Measurements from ENCODE around the gene OR10H5.
A peak's percentile ranks its signal among the peaks of the same experiment; 100 is the strongest.
"Not testable (repeated sequence)": the region's sequence is repeated elsewhere in the genome, so short reads cannot be mapped to it uniquely, and the experiment has no call there.

Gene OR10H5

GRCh38 chr19:15811476-15811875, 24.0 kb downstream of the OR10H5 start:
- DNase-seq (ENCODE audit: low read depth, low spot score): no peak

- DNase-seq (ENCODE audit: low read depth, low spot score): no peak
Observed at GRCh38 chr19:15812060-15812722, 24.7 kb downstream of the OR10H5 start.

GRCh38 chr19:15813916-15814315, 26.5 kb downstream of the OR10H5 start:
- DNase-seq (ENCODE audit: low read depth, low spot score): no peak

- no peak for DNase-seq (ENCODE audit: low read depth, low spot score)
Observed at GRCh38 chr19:15815306-15815705, 27.8 kb downstream of the OR10H5 start, which contains the start of gene OR10H1. OR10H1 (minus strand) TSS chr19:15815664; CDS start chr19:15808037, 7,627 bp downstream.

- DNase-seq (ENCODE audit: low read depth, low spot score): no peak
Observed at GRCh38 chr19:15820646-15821045, 33.2 kb downstream of the OR10H5 start.

GRCh38 chr19:15825753-15826152, 38.3 kb downstream of the OR10H5 start:
- DNase-seq (ENCODE audit: low read depth, low spot score): no peak

GRCh38 chr19:15828121-15828610, 40.7 kb downstream of the OR10H5 start:
- no peak for DNase-seq (ENCODE audit: low read depth, low spot score)

GRCh38 chr19:15828611-15829305, 41.3 kb downstream of the OR10H5 start:
- not testable (repeated sequence) for DNase-seq (ENCODE audit: low read depth, low spot score)

- no peak for DNase-seq (ENCODE audit: low read depth, low spot score)
Observed at GRCh38 chr19:15829306-15829698, 41.8 kb downstream of the OR10H5 start.

- DNase-seq (ENCODE audit: low read depth, low spot score): no peak
Observed at GRCh38 chr19:15829786-15830185, 42.3 kb downstream of the OR10H5 start.

- DNase-seq (ENCODE audit: low read depth, low spot score): no peak
Observed at GRCh38 chr19:15831626-15832025, 44.2 kb downstream of the OR10H5 start.

GRCh38 chr19:15834232-15834631, 46.8 kb downstream of the OR10H5 start:
- DNase-seq (ENCODE audit: low read depth, low spot score): not testable (repeated sequence)

GRCh38 chr19:15835565-15836329, 48.3 kb downstream of the OR10H5 start:
- DNase-seq (ENCODE audit: low read depth, low spot score): not testable (repeated sequence)

- peak; percentile 92 for DNase-seq (ENCODE audit: low read depth, low spot score)
Observed at GRCh38 chr19:15836330-15837220, 49.1 kb downstream of the OR10H5 start.

GRCh38 chr19:15837221-15837731, 49.8 kb downstream of the OR10H5 start:
- DNase-seq (ENCODE audit: low read depth, low spot score): no peak

GRCh38 chr19:15838351-15838750, 50.9 kb downstream of the OR10H5 start:
- no peak for DNase-seq (ENCODE audit: low read depth, low spot score)

- DNase-seq (ENCODE audit: low read depth, low spot score): not testable (repeated sequence)
Observed at GRCh38 chr19:15839888-15840287, 52.4 kb downstream of the OR10H5 start.

- no peak for DNase-seq (ENCODE audit: low read depth, low spot score)
Observed at GRCh38 chr19:15840833-15841232, 53.4 kb downstream of the OR10H5 start.

GRCh38 chr19:15841875-15842569, 54.6 kb downstream of the OR10H5 start:
- no peak for DNase-seq (ENCODE audit: low read depth, low spot score)

- no peak for DNase-seq (ENCODE audit: low read depth, low spot score)
Observed at GRCh38 chr19:15843203-15843893, 55.9 kb downstream of the OR10H5 start.
